ENCODE data around the gene DUSP8.

GRCh38 chr11:1564535-1565172 lies 7.4 kb downstream of the DUSP8 start:
- TF ChIP-seq CTCF (IDR thresholded peaks at IDR 0.05) (no peak), ZFX (IDR thresholded peaks at IDR 0.05; ENCODE audit: borderline replicate concordance) (no peak)

Data from 22Rv1 (cell line).